ENCODE results near the gene SEPTIN8. TPM values are rescaled to one million over a fixed set of nuclear protein-coding genes. Genes with fewer than 3 reads are reported as not detected.

Gene SEPTIN8
- total and polyA plus RNA-seq, 2 donors (not counting 1 experiment from before 2014, with no cell fraction given), result 4.0 to 5.9 TPM

- WGBS (ENCODE audit: insufficient coverage), result 95% methylated on average over 3 of the region's 5 CpGs
- no peak overlapping the region for H3K27ac Mint-ChIP-seq
Measured at GRCh38 chr5:132718544-132719312, 58.3 kb downstream of the SEPTIN8 start.

More at GRCh38 chr5:132718544-132719312, 58.3 kb downstream of the SEPTIN8 start:
- H3K4me3 Mint-ChIP-seq, result no peak overlapping the region
- Histone ChIP-seq H3K4me2 (replicated peaks; ENCODE audit: low read depth, low read length, poor library complexity, severe bottlenecking) (no peak overlapping the region), H3K9me3 (ENCODE audit: control extremely low read depth in 1 of 3, control insufficient read depth in 2 of 3, insufficient read depth in 1 of 3, low read length in 2 of 3) (no peaks in the 10 kb centered on the region), H3K27me3 (replicated peaks in 1 of 4; ENCODE audit: control extremely low read depth in 1 of 4, control insufficient read depth in 3 of 4, insufficient read depth in 4 of 4, low read length in 3 of 4) (no peaks in the 10 kb centered on the region), H2AFZ (ENCODE audit: insufficient read depth, low read depth, low read length, poor library complexity, severe bottlenecking) (no peak overlapping the region), H3K4me1 (ENCODE audit: control insufficient read depth in 2 of 2, insufficient read depth in 2 of 2, low read length in 2 of 2) (no peaks in the 10 kb centered on the region), H3K4me3 (ENCODE audit: control extremely low read depth in 1 of 5, extremely low read depth in 1 of 5, insufficient read depth in 1 of 5, low read depth in 2 of 5, low read length in 4 of 5) (no peak overlapping the region), H4K20me1 (ENCODE audit: control insufficient read depth, insufficient read depth, low read length, poor library complexity, severe bottlenecking) (no peaks in the 10 kb centered on the region), H3K9ac (ENCODE audit: low read length) (no peak overlapping the region), H3K79me2 (ENCODE audit: control insufficient read depth, insufficient read depth, low read length) (no peaks in the 10 kb centered on the region), H3K27ac (ENCODE audit: low read length in 2 of 2) (no peak overlapping the region), H3K36me3 (replicated peaks in 1 of 2; ENCODE audit: control extremely low read depth in 1 of 2, control insufficient read depth in 1 of 2, extremely low read depth in 1 of 2, insufficient read depth in 2 of 2, low read length in 1 of 2) (peaks cover 0 to 1% of the 10 kb centered on the region in 2 experiments)
- no peak for ATAC-seq (ENCODE audit: low read depth)
- ChIA-PET CTCF (interaction anchor here (0.9 to 1.6 kb wide), 2 partner anchors 11 to 332 kb away, joined by 3 to 6 read pairs; no protein-coding TSS in a partner anchor), POLR2A (no interaction called here)
- TF ChIP-seq EZH2 (IDR thresholded peaks at IDR 0.05; ENCODE audit: borderline replicate concordance, insufficient read depth, low read depth, low read length, poor library complexity, severe bottlenecking) (no peak), CTCF (IDR thresholded peaks at IDR 0.05) (no peak)
- no peaks in the 10 kb centered on the region for H3K4me1 Mint-ChIP-seq
- no peaks in the 10 kb centered on the region for H3K27me3 Mint-ChIP-seq
- DNase-seq, result no peak
- intact Hi-C loops (cut with micrococcal nuclease), result no loop called here
- H3K9me3 Mint-ChIP-seq (ENCODE audit: insufficient read depth), result no peaks in the 10 kb centered on the region
